NCI-H345 (cell line): Measurements from ENCODE around the gene VDAC2.
"Not testable (repeated sequence)": the region's sequence is repeated elsewhere in the genome, so short reads cannot be mapped to it uniquely, and the experiment has no call there.

Experiments used
- DNase-seq: peaks from one replicate; lab custom pipeline; 2025; lab: John Stamatoyannopoulos, UW

The VDAC2 gene, protein sequence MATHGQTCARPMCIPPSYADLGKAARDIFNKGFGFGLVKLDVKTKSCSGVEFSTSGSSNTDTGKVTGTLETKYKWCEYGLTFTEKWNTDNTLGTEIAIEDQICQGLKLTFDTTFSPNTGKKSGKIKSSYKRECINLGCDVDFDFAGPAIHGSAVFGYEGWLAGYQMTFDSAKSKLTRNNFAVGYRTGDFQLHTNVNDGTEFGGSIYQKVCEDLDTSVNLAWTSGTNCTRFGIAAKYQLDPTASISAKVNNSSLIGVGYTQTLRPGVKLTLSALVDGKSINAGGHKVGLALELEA

DNA sequence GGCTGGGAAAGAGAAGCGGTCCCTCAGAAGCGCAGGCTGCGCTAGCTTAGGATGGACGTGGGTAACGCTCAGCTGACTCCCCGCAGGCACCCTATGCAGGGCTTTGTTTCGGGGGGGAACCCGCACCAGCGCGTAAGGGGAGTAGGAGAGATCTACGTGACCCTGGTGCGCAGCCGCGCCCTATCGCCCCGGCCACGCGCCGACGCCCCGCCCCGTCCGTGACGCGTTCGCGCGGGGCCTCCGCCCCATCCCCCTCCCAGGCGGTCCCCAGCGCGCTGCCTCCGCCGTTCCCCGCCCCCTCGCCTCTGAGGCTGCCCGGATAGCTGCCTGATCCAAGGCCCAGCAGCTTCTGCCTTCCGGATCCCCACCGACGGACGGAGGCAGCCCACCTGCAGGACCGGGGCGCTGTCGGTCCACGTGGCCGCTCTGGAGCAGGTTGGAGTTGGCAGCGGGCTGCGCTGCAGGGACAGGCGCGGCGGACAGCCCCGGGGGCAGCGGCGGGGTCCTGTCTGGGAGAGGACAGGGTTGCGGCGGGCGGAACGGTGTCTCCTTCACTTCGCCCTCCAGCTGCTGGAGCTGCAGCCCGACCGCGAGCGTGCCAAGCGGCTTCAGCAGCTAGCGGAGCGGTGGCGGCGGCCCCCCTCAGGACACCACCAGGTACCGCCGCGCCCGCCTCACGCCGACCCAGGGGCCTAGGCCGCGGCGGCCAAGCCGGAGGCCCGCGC, at the start of gene VDAC2:
Gene VDAC2, plus strand, starts transcription at position 515 of the 725 bp plus-strand sequence. CDS start 363 bp downstream, outside the sequence.
- peak; percentile 81 for DNase-seq

DNA sequence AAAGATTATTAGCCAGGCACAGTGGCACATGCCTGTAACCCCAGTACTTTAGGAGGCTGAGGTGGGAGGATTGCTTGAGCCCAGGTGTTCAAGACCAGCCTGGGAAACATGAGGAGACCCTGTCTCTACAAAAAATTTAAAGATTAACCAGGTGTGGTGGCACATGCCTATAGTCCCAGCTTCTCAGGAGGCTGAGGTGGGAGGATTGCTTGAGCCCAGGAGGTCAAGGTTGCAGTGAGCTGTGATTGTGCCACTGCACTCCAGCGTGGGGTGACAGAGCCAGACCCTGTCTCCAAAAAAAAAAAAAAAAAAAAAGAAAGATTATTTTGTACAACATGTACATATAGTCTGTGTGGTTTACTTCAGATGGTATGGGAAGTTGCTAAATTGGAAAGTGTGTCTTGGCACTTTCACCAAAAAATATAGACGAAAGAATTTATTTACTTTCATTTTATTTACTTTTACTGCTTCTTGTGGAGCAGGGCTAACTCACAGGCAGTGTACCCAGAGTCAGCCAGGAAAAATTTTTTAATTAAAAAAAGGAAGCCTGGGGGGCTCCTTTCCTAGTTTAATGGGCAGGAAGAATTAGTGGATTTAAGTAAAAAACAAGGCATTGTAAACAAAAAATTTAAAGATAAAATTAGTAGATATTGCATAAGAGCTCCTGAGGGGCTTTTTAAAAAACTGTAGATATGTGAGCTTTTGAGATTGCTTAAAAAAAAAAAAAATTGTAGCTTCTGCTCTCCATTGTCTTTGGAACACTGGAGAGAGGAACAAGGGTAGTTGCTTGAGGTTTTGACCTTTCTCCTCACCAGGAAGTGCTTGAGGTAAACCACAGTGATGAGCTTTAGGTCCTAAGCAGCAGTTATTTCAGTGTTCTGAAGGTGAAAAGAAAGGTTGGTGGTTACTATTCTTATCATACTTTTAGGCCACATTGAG, 44.6 kb upstream of the VDAC2 start:
- DNase-seq = no peak

DNA sequence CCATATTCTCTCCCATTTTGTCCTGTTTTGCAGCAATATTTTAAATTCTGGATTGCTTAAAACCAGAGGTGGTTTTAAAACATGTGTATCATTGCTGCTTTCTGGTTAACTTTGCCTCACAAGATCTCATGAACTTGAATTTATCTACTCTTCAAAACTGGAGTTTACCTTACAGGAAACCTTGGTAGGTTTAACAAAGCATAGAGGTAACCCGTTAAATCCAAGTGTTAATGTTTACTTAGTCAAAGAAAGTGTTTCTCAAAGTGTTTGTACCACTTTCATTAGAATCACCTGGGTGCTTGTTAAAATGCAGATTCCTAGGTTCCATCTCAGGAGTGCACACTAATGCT, 44.0 kb upstream of the VDAC2 start:
- DNase-seq = no peak

DNA sequence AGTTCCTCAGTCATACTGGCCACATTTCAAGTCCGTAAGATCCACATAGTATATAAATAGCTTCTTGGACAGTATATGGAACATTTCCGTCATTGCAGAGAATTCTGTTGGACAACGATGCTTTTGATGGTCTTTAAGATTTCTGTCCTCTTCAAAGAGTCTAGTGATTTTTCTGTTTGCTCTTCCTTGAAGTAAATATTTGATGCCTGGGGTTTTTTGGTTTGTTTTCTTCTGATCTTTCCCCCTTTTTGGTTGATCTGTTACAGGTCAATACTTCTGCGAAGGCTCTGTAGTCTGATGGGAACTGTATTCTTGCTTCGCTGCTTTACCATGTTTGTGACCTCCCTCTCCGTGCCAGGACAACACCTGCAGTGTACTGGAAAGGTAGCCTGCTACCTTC, 42.3 kb upstream of the VDAC2 start:
- DNase-seq = no peak

DNA sequence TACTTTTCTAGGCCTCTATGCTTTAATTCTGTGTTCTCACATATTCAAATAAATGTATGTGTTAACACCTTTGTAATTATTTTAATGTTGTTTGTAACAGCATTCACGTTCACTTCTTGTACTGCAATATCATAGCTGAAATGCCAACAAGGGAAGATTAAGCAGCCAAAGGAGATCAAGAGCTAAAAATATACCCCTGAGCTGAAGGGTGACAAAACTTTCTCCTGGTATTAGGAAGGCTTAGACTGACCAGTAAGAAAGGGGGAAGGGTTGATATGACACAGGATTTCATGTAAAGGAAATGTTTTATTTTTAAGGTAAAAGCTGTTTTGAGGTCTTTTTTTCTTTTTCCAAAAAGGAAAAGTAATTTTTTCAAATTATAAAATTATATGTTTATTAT, 40.4 kb upstream of the VDAC2 start:
- no peak for DNase-seq

DNA sequence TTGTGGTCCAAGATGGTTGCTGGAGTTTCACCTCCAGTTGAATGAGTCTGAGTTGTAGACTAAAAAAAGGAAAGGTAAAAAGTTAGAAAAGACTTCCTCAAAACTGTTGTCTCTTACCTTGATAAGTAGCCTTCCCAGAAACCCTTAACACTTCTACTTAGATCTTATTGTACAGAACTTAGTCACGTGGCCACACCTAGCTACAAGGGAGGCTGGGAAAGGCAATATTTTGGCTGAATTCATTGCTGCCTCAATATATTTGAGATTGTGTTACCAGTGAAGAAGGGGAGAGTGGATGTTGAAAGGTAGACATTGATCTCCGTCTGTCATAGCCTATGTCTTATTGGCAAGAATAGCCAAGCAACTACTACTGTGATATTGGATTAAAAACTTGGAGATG, 35.5 kb upstream of the VDAC2 start:
- DNase-seq = no peak

DNA sequence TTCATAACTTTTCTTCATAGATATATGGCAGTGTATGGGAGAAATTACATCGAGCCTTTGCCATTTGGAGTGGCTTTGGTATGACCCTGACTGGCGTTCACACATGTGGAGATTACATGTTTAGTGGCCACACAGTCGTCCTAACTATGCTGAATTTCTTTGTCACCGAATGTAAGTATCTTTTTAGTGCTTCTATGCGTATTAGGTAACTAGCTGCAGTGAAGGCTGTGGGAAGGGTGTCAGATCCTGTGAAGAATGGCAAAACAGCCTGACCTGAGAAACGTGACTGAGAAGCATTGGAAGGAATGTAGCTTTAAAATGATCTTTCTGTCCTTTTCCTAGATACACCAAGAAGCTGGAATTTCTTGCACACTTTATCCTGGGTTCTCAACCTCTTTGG, 34.5 kb upstream of the VDAC2 start:
- DNase-seq = no peak

DNA sequence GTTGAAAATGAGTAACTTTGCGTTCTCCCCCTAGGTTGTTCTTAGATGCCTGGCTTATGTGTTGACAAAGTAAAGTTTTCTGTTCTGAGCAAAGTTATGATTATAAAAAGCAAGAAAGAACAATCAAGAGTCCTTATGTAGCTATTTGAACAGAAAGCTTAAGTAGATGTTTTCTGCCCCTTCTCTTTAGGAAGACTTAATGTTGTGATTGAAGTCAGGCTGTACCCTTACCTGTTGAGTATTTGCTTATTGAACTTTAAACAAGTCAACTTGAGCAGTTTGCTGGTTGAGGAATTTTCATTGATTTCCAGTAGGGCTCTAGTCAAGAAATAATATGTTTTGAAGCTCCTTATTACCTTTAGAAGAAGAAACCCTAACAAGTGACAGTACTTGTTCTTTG, 33.9 kb upstream of the VDAC2 start:
- DNase-seq = no peak

DNA sequence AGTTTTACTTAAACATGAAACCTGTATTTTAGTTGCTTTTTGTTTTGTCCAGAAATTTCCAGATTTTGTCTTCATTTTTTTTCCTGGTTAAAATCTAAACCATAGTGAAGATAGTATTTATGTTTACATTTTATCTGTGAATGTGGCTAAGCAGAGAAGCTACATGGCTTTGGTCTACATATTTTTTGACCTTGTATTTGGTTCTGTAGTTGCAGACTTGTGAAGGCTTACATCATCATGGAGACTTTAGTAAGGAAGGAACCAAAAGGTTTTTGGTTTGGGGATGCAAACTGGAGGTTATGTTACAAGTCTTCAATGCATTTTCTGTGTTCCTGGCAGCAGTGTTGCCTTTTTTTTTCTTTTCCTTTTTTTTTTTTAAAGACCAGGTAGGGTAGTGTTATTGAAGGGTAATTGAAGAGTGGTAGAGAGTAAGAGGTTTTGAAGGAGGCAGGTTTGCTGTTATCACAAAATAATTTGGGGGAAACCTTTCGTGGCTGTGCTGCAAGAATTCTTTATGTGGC, 30.9 kb upstream of the VDAC2 start:
- DNase-seq = no peak

DNA sequence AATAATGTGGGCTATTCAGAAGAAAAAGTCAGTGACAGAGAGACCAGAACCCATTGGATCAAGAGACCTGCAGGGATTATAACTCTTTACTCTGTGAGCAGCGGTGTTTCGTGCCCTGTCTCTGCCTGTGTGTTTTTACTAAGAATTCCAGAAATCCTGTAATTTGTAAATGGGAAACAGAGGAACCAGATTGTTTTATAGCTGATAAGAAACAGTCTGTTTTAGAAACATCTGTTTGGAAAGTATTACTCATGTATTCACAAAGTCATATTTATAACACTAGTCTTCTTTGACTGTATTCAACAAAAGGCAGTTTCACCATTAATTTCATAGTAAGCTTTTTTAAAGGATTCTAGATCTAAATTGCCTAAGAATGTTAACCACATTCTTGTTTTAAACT, 30.0 kb upstream of the VDAC2 start:
- DNase-seq = no peak

DNA sequence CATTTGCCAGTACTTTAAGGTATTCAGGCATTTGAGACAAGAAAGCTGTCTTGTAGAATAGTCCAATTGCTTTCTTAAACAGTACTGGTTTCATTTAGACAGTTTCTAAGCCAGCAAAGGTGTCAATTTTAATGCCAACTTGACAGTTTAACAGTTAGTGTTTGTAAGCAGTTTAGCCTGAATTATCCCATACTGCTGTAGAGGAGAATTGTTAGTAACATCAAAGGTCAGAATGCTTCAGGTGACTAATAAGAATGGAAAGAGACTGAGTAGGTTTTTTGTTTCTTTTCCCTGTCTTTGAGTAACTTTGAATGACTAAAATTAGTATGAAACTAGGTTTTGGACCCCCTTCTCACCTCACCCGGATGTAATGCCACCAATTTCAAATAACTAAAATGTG, 29.5 kb upstream of the VDAC2 start:
- no peak for DNase-seq

DNA sequence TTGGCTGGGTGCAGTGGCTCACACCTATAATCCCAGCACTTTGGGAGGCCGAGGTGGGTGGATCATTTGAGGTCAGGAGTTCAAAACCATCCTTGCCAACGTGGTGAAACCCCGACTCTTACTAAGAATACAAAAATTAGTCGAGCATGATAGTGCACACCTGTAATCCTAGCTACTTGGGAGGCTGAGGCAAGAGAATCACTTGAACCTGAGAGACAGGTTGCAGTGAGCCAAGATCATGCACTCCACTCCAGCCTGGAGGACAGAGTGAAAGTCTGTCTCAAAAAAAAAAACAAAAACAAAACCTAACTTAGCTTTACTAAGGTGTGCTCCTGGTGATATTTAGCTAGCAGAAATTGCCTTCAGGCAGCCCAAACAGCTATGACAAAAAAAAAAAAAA, 24.3 kb upstream of the VDAC2 start:
- no peak for DNase-seq

DNA sequence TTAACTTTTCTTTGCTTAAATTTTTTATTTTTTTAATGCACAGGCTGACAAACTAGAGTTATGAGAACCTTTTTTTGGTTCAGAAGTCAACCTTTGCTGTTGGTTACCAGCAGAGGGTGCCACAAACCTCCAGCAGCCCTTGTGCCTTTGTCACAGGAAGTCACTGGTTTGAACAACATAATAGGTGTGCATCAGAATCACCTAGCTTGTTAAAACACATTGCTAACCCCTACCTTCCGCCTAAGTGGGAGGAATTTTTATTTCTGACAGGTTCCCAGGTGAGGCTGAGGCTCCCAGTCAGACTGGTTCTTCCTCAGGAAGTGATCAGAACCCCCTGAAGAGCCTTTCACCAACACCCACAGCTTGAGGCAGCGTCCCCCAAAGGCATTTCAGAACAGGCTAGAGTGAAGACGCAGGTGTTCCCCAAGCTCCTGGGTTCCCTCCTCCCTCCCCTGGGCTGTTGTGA, 22.6 kb upstream of the VDAC2 start:
- DNase-seq = peak; percentile 21

DNA sequence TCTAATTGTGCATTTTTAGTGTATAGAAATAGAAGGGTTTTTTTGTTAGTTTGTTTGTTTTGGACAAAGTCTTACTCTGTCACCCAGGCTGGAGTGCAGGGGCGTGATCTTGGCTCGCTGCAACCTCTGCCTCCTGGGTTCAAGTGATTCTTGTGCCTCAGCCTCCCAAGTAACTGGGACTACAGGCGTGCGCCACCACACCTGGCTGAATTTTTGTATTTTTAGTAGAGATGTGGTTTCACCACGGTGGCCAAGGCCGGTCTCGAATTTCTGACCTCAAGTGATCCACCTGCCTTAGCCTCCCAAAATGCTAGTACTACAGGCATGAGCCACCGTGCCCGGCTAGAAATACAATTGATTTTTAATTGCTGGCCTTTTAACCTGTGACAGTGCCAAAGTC, 22.1 kb upstream of the VDAC2 start:
- DNase-seq = not testable (repeated sequence)

DNA sequence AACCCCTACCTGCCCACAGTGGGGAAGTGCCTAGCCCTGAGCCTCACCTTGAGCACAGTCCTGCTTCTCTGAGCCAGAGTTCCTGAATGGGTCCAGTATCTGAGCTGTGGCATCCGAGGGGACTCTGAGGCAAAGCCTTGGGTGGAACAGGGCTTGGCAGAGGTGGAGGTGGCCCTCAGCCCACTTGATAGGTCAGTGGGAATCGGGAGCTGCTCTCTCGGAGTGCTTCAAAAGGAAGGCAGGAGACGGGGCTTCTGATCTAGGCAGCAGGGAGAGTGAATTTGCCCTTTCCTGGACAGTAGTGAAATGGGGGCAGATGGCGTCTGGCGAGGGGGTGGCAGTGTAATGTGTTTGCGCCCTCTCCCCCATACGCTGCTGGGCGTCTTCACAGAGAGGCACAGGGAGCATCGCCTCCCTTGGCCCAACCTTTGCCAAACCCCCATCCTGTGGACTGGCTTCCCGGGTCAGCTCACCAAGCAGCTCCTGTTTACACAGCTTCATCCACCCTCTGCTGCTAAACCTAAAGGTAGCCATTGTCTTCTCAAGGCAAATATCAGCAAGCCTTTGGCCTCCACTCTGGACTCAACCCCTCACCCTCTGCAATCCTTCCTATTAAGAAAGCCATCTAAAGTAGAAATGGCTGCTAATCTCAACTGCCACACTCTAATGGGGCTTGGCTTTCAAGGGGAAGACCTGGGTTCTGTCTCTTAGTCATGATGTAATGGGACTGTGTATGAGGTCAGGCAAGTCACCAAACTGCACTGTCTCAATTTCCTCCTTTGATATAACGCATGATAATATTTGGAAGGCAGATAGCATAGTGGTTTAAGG, 21.1 kb upstream of the VDAC2 start:
- DNase-seq = no peak

DNA sequence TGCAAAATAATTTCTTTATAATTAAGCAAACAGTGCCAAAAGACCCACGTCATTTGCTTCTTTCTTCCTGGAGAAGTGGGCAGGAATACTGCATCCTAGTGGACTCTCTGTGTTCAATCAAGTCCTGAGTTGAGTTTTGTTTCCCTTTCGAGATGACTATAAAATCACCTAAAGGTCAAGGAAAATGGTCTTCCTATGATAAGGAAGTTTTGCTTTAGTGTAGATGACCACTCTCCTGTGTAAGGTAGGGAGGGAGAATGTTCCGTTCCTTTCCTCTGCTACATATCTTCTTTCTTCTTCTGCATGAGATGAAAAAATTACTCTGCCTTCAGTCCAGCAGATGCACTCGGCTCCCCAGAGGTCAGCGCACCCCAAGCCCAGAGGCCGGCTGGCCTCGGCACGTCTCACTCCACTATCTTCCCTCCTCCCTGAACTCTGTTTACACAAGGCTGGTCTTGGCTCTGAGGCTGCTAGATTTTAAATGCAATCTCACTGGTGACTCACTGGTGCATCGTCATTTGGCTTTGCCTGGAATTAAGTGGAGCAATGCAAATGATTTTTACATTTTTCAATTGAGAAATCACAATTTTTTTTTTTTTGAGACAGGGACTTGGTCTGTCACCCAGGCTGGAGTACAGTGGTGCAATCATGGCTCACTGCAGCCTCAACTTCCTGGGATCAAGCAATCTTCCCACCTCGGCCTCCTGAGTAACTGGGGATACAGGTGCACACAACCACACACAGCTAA, 18.6 kb upstream of the VDAC2 start:
- DNase-seq = no peak

DNA sequence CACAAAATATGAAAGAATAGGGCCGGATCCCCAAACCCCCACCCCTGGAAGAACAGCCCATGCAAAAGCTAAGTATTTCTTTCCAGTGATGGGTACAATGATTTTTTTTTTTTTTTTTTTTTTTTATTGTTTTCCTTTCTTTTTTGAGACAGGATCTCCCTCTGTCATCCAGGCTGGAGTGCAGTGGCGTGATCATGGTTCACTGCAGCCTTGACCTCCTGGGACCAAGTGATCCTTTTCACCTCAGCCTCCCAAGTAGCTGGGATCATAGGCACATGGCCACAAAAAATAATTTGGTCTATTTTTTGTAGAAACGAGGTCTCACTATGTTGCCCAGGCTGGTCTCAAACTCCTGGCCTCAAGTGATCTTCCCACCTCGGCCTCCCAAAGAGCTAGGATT, 16.0 kb upstream of the VDAC2 start:
- not testable (repeated sequence) for DNase-seq

DNA sequence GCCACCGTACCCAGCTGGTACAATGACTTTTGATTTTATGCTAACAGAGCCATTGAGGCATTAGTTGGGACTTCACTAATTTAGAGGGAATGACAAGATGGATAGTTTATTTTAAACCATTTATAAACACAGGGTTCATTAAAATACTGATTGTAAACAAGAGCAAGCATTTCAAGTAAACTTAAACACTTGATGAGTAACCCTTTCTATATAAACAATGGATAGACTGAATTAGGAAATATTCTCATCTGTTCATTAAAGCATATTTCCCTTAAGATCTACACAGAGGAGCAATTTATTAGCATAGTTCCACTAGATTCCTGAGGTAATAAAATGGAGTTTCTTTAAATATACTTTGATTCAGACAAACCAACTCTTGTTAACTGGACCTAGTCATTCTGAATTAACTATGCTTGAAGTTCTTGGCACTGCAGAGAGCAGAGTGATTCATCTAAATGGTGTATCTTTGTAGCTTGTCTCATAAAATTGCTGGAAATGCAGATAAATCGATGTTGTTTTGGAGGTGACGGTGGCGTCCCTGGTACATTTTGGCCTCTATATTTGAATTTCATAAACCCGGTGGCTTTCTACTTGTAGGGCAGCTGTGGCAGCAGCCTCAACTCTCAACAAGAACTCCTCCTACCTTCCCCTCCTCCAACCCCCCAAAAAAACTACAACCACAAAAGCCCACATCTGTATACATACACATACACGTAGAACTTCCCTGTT, 15.4 kb upstream of the VDAC2 start:
- DNase-seq = no peak

DNA sequence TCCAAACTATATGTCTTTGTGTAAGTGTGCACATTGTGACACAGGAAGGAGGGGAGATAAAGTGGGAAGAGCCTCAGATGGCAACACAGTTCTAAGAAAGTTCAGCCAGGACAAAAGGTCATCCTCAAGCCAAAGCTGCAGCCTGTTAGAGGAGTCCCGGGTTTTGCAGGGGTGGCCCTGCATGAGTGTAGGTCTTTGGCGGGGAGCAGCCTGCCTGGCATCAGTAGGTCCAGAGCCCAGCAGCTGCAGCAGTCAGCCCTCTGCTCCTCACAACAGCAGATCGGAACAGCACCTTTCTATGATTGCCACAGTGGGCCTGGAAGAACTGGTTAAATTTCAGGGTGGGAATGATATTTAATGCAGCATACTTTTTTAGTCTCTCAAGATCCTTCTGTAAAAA, 13.5 kb upstream of the VDAC2 start:
- no peak for DNase-seq

DNA sequence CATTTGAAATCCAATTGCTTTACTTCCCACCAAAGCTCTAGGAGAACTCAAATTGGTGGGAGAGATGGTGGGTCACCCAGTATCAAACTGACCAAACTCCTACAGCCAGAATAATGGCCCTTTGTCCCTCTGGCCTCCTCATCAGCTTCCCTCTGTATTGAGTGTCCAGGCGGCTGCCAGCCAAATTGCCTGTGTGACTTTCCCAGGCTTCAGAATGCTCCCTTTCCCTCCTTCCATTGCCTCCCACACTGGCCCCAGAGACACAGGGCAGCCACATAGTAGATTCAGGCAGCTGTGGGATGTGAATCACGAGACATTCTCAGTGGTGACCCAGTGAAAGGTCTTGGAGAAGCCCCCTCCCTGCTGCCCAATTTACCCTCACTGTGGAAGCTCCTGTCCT, 12.7 kb upstream of the VDAC2 start:
- no peak for DNase-seq
